IPS-11a (cell line): Measurements from ENCODE around the gene FBXW11.
"Not testable (repeated sequence)": the region's sequence is repeated elsewhere in the genome, so short reads cannot be mapped to it uniquely, and the experiment has no call there.

Experiments used
- H3K4me3 ChIP-seq: one replicate; pipeline ENCODE4 v1.5.1; 2013; ENCODE audit warnings: low read depth, low read length, control low read depth

FBXW11 gene

GRCh38 chr5:171915700-171916099, 90.7 kb downstream of the FBXW11 start:
- not testable (repeated sequence) for H3K4me3 ChIP-seq

DNA sequence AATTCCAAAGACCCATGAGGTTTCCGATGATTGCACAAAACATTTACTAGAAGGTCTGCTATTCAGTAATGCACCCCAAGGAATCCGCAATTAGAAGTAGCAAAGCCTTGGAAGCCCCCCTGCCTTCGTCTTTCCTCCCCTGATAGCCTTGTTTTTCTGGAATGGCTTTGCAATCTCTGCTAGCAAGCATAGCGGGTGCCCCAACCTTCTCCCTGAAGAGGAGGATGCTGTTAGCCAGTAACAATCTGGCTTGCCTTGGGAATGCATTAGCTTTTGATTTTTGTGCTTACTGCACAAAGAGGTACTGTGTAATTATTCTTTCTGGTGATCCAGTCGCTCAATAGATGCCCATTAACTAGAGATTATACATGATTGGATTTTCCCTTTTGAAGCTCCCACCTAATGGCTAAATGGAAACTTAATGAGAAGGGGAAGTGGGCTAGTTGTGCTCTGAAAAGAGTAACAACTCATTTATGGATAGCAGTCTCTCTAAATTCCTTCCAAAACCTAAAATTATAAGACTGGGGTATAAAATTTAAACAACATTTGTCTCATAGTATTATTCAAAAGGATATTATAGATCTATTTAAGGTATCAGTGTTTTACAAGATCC, 91.6 kb downstream of the FBXW11 start:
- no peak overlapping the region for H3K4me3 ChIP-seq

DNA sequence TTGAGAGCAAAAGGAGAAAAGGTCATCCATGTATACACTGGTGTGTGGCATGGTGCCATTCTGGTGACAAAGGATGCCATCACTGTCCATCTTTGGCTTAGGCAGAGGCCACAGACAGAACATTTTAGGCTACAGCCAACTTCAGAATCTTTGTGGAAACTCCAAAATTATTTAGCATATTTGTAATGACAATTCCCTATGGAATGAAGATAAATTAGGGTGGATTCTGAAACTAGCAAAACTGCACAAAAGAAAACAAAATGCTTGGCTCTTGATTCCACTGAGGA, 92.5 kb downstream of the FBXW11 start:
- H3K4me3 ChIP-seq = no peak overlapping the region

- H3K4me3 ChIP-seq = no peak overlapping the region
Measured at GRCh38 chr5:171911152-171911551, 95.3 kb downstream of the FBXW11 start.

GRCh38 chr5:171908638-171909037, 97.8 kb downstream of the FBXW11 start:
- no peak overlapping the region for H3K4me3 ChIP-seq

- H3K4me3 ChIP-seq = no peak overlapping the region
Measured at GRCh38 chr5:171907725-171908343, 98.6 kb downstream of the FBXW11 start.

DNA sequence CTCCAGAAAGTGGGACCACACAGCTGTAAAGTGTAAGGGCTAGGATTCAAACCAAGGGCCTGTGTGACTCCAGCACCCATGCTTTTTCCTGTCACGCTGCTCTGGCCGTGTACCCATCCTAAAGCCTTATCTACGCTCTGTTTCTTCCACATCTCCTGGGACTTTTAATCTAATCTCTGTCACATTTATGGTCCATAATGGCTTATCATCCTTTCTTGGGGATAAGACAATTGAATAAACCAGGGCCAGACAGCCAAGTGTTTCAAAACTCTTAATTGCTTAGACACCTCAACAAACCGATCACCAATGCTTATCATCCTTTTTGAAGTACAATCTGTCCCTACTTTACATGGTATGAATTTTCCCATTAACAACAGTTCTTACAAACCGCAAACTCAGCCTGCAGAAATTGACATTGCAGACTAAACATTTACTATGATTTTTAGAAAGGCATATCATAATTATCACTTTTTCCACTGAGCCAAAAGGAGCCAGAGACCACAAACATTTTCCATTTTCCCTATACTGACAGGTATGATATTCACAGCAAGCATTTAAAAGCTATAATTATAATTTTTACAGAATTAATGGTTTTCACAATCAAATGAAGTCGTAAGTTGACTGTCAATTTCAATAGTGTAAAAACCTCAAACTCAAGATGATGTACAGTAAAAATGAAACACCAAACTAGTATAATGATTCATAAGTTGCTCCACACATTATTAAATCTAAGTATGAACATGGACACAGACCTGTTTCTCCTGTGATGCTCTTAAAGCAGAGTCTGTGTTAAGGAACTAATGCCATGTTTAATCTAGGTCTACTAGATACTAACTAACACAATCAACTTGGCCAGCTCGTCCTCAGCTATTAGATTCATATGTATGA, 99.5 kb downstream of the FBXW11 start:
- no peak overlapping the region for H3K4me3 ChIP-seq

GRCh38 chr5:171906066-171906570, 100.3 kb downstream of the FBXW11 start:
- H3K4me3 ChIP-seq = no peak overlapping the region

GRCh38 chr5:171904886-171905285, 101.6 kb downstream of the FBXW11 start:
- H3K4me3 ChIP-seq = no peak overlapping the region

DNA sequence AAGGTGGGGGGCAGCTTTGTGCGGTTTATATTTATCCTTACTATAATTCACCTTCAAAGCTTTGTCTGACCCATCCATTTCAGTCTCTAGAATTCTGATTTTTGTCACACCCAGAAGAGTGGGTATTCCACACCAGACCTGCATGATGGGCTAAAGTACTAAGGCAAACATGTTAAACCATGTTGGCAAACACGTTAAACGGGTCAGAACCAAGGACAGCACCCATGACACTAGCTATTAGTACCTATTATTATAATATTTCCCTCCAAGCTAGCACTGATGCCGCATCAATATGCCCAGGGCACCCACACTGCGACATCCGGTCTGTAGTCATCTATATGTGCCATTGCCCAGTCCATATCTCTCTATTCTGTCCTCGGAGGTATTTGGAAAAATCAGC, 104.7 kb downstream of the FBXW11 start:
- no peak overlapping the region for H3K4me3 ChIP-seq

DNA sequence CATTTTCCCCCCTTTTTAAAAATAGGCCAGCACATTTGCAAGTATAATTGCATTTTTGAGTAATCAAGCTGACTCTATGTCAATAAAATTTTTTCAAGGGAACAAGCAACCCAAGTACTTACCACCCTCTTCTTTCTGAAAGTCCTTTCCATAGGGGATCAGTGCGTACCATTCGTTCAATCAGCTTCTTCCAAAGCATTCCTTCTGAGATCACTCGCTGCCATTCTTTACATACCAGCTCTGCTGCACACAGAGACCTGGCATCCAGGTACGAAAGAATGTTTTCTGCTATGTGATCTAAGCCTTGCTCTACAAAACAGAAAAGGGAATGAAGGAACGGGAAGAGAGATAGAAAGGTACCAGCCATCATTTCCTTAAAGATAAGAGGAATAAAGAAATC, 106.6 kb downstream of the FBXW11 start:
- H3K4me3 ChIP-seq = no peak overlapping the region

GRCh38 chr5:171898879-171899278, 107.6 kb downstream of the FBXW11 start:
- no peak overlapping the region for H3K4me3 ChIP-seq

- no peak overlapping the region for H3K4me3 ChIP-seq
Measured at GRCh38 chr5:171898386-171898785, 108.1 kb downstream of the FBXW11 start.

- no peak overlapping the region for H3K4me3 ChIP-seq
Measured at GRCh38 chr5:171897231-171897630, 109.2 kb downstream of the FBXW11 start.

GRCh38 chr5:171895081-171895480, 111.4 kb downstream of the FBXW11 start:
- no peak overlapping the region for H3K4me3 ChIP-seq

- H3K4me3 ChIP-seq = no peak overlapping the region
Measured at GRCh38 chr5:171893290-171893886, 113.0 kb downstream of the FBXW11 start.

GRCh38 chr5:171891595-171891994, 114.8 kb downstream of the FBXW11 start:
- no peak overlapping the region for H3K4me3 ChIP-seq

- no peak overlapping the region for H3K4me3 ChIP-seq
Measured at GRCh38 chr5:171891150-171891549, 115.3 kb downstream of the FBXW11 start.

DNA sequence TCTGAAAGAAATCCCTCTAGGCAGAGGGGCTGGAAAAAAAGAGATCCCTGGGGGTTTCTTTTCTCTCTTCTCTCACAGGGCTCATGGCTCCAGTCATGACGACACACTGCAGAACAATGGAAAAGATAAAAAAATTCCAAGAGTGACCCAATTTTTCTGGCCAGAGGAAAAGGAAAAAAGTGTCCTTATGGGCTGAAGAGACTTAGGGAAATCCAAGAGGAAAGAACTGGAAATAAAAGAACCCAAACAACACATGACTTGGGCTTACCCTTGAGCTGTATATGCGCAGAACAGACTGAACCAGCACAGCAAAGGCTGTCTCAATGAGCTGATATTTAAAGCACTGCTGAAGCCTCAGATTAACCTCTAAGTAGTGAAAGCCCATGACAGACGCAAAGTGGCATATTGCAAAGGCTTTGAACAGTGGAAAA, 118.4 kb downstream of the FBXW11 start:
- H3K4me3 ChIP-seq = no peak overlapping the region

DNA sequence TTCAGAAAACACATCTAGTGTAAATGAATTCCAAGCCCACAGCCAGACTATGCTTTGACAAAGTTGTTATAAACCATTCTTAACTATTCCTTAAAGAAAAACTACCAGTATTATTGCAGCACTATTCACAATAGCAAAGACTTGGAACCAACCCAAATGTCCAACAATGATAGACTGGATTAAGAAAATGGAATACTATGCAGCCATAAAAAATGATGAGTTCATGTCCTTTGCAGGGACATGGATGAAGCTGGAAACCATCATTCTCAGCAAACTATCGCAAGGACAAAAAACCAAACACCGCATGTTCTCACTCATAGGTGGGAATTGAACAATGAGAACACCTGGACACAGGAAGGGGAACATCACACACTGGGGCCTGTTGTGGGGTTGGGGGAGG, 120.4 kb downstream of the FBXW11 start:
- not testable (repeated sequence) for H3K4me3 ChIP-seq

DNA sequence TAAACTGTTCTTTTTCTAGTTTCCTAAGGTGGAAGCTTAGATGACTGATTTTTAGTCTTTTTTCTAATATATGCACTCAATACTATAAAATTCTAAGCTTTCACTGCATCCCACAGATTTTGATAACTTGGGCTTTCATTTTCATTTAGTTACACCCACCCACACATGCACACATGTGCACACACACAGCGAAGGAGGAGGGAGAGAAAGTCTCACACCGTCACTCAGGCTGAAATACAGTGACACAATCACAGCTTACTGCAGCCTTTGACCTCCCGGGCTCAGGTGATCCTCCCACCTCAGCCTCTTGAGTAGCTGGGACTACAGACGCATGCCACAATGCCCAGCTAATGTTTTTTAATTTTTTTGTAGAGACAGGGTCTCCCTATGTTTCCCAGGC, 124.3 kb downstream of the FBXW11 start:
- no peak overlapping the region for H3K4me3 ChIP-seq

DNA sequence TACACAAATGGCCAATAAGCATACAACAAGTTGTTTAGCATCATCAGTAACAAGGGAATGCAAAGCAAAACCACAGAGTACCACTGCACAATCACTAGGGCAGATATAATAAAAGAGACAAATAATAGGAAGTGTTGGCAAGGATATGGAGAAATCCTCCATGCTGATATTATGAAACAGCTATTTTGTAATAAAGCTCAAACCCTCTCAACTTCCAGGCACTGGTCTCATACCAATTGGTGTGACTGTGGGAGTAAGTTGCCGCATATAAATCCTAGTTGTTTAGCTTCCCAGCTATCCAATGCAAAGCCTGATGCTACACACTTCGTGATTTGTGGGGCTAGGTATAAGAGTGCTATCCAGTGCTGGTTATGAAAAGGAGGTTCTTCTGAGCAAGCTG, 132.2 kb downstream of the FBXW11 start:
- no peak overlapping the region for H3K4me3 ChIP-seq
